Activated T-helper 1 cell treated with Interleukin-2 at 50 U/mL for 16 hours (primary cell): ENCODE measurements around the gene RESP18.
"Not testable (repeated sequence)": the region's sequence is repeated elsewhere in the genome, so short reads cannot be mapped to it uniquely, and the experiment has no call there.

Experiments
- DNase-seq: peaks from one replicate; pipeline ENCODE4 v3.0.0-alpha.2; 2020; ENCODE audit warnings: low read depth

The RESP18 gene

GRCh38 chr2:219325657-219326315 lies 6.8 kb downstream of the RESP18 start:
- no peak for DNase-seq

GRCh38 chr2:219325136-219325535 lies 7.4 kb downstream of the RESP18 start:
- no peak for DNase-seq

- no peak for DNase-seq
Measured at GRCh38 chr2:219323434-219323833, 9.1 kb downstream of the RESP18 start.

- no peak for DNase-seq
Measured at GRCh38 chr2:219314804-219315468, 17.6 kb downstream of the RESP18 start.

GRCh38 chr2:219312683-219313263 lies 19.8 kb downstream of the RESP18 start:
- DNase-seq = not testable (repeated sequence)

- no peak for DNase-seq
Measured at GRCh38 chr2:219309278-219309677, 23.3 kb downstream of the RESP18 start, which contains the start of gene PTPRN. Gene PTPRN, minus strand, starts transcription at chr2:219309401. Its CDS starts 69 bp downstream, at chr2:219309332.

- DNase-seq = peak; percentile 40
Measured at GRCh38 chr2:219308142-219309101, 24.1 kb downstream of the RESP18 start.

GRCh38 chr2:219306047-219306446 lies 26.5 kb downstream of the RESP18 start:
- no peak for DNase-seq

GRCh38 chr2:219304223-219304622 lies 28.3 kb downstream of the RESP18 start:
- no peak for DNase-seq

- DNase-seq = no peak
Measured at GRCh38 chr2:219302412-219302968, 30.1 kb downstream of the RESP18 start.

GRCh38 chr2:219300022-219300421 lies 32.5 kb downstream of the RESP18 start:
- DNase-seq = no peak

- no peak for DNase-seq
Measured at GRCh38 chr2:219299372-219299760, 33.2 kb downstream of the RESP18 start.

- DNase-seq = peak; percentile 75
Measured at GRCh38 chr2:219298759-219299371, 33.7 kb downstream of the RESP18 start.

- no peak for DNase-seq
Measured at GRCh38 chr2:219297766-219298456, 34.6 kb downstream of the RESP18 start.

- DNase-seq = no peak
Measured at GRCh38 chr2:219296631-219297391, 35.7 kb downstream of the RESP18 start.

GRCh38 chr2:219296142-219296541 lies 36.4 kb downstream of the RESP18 start:
- DNase-seq = no peak

GRCh38 chr2:219294356-219295351 lies 37.9 kb downstream of the RESP18 start:
- peak; percentile 84 for DNase-seq

GRCh38 chr2:219293736-219294231 lies 38.8 kb downstream of the RESP18 start:
- no peak for DNase-seq

GRCh38 chr2:219292616-219293015 lies 39.9 kb downstream of the RESP18 start:
- no peak for DNase-seq
